Measurements from ENCODE around the gene VCP. TPM values are rescaled to one million over a fixed set of nuclear protein-coding genes. Genes with fewer than 3 reads are reported as not detected.
A peak's percentile ranks its signal among the peaks of the same experiment; 100 is the strongest.

The VCP gene
- total RNA-seq, 2 experiments from 2014 or later: 218 to 245 TPM

DNA sequence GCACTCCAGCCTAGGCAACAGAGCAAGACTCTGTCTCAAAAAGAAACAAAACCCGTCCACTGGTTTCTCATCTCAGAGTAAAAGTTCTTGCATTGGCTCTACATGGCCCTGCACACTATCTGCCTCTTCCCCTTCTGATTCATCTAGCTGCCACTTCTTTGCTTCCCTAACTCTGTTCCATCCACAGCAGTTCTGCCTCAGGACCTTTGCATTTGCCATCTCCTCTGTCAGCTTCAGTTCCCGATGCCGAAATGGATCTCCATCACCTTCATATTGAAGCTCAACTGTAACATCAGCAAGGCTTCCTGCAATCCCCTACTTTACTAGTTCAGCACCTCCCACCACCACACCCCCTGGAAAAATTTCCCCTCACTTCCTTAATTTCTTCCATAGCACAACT lies 25.1 kb upstream of the VCP start:
- CTCF ChIA-PET: interaction anchor here (0.9 to 2.6 kb wide), 5 partner anchors 9 to 198 kb away, joined by 3 to 23 read pairs (median 6); partner anchors contain the start of genes ATOSB and VCP
- peak overlapping the region; percentile 59 for H3K4me3 Mint-ChIP-seq
- intact Hi-C loops (cut with DNase I, micrococcal nuclease): loop anchor here in 1 of 2 experiments (5.0 kb wide), 1 partner anchor 110 kb away; the partner anchor contains the start of gene DNAJB5
- Histone ChIP-seq H3K27me3 (ENCODE audit: control insufficient read depth in 1 of 2, insufficient read depth in 2 of 2, low read length in 2 of 2) (no peaks in the 10 kb centered on the region), H3K4me3 (ENCODE audit: low read length) (no peak overlapping the region), H3K4me1 (ENCODE audit: insufficient read depth, low read length) (peaks cover 40% of the 10 kb centered on the region), H3K9me3 (ENCODE audit: control insufficient read depth in 1 of 2, insufficient read depth in 1 of 2, low read length in 2 of 2) (no peaks in the 10 kb centered on the region), H3K27ac (ENCODE audit: low read depth in 1 of 2, low read length in 2 of 2) (no peak overlapping the region), H3K36me3 (ENCODE audit: insufficient read depth, low read length) (peaks cover 41% of the 10 kb centered on the region)
- POLR2A ChIA-PET: interaction anchor here (0.6 to 3.5 kb wide), 4 partner anchors 14 to 198 kb away, joined by 5 to 13 read pairs (median 10); partner anchors contain the start of gene VCP
- H3K4me1 Mint-ChIP-seq (ENCODE audit: low read depth): peaks cover 53% of the 10 kb centered on the region
- no peaks in the 10 kb centered on the region for H3K9me3 Mint-ChIP-seq
- H3K36me3 Mint-ChIP-seq (ENCODE audit: low read depth): peaks cover 56% of the 10 kb centered on the region
- ATAC-seq (ENCODE audit: poor library complexity) (no peak), DNase-seq (no peak)
- peak overlapping the region; percentile 38 for H3K27ac Mint-ChIP-seq
- no peak for TF ChIP-seq CTCF (IDR thresholded peaks at IDR 0.05)
- no peaks in the 10 kb centered on the region for H3K27me3 Mint-ChIP-seq

- peaks cover 62% of the 10 kb centered on the region for H3K36me3 Mint-ChIP-seq (ENCODE audit: low read depth)
- peak within 1 kb of the TSS; percentile 96 to 99 for H3K27ac ChIP-seq (ENCODE audit: low read depth in 1 of 2, low read length in 2 of 2)
- H3K27ac Mint-ChIP-seq: peak within 1 kb of the TSS; percentile 93
- ChIA-PET CTCF (interaction anchor here (0.8 to 3.0 kb wide), 11 partner anchors 10 to 636 kb away, joined by 3 to 27 read pairs (median 12); partner anchors contain the start of genes ATOSB, CREB3, FANCG and UNC13B), POLR2A (interaction anchor here (0.6 to 6.5 kb wide), 9 partner anchors 9 to 1743 kb away, joined by 3 to 51 read pairs (median 11); partner anchors contain the start of genes ATOSB, FANCG and VCP)
- TF ChIP-seq CTCF (IDR thresholded peaks at IDR 0.05): peak; percentile 81
- H3K27me3 ChIP-seq (ENCODE audit: control insufficient read depth in 1 of 2, insufficient read depth in 2 of 2, low read length in 2 of 2): no peaks in the 10 kb centered on the region
- H3K9me3 ChIP-seq (ENCODE audit: control insufficient read depth in 1 of 2, insufficient read depth in 1 of 2, low read length in 2 of 2): no peaks in the 10 kb centered on the region
- peak within 1 kb of the TSS; percentile 92 for H3K4me3 Mint-ChIP-seq
- H3K27me3 Mint-ChIP-seq: no peaks in the 10 kb centered on the region
- peak; percentile 81 to 95 (median 88) for DNase-seq
- peak; percentile 88 for ATAC-seq (ENCODE audit: poor library complexity)
- peaks cover 43% of the 10 kb centered on the region for H3K4me1 Mint-ChIP-seq (ENCODE audit: low read depth)
- intact Hi-C loops (cut with DNase I, micrococcal nuclease): loop anchor here (1.0 to 5.0 kb wide), 6 partner anchors 15 to 197 kb away; partner anchors contain the start of genes DNAJB5 (in 2 of the 2) and VCP (in 2 of the 2)
- peaks cover 26% of the 10 kb centered on the region for H3K4me1 ChIP-seq (ENCODE audit: insufficient read depth, low read length)
- H3K4me3 ChIP-seq (ENCODE audit: low read length): peak within 1 kb of the TSS; percentile 82
- H3K36me3 ChIP-seq (ENCODE audit: insufficient read depth, low read length): peaks cover 53% of the 10 kb centered on the region
- H3K9me3 Mint-ChIP-seq: no peaks in the 10 kb centered on the region
Measured at GRCh38 chr9:35096035-35096849, 23.8 kb upstream of the VCP start, which contains the start of gene PIGO. Gene PIGO, minus strand, starts transcription at chr9:35096591. Its CDS starts 1,026 bp downstream, at chr9:35095565.

GRCh38 chr9:35091536-35091935 lies 19.1 kb upstream of the VCP start:
- no peak overlapping the region for H3K27ac Mint-ChIP-seq
- DNase-seq: no peak
- Histone ChIP-seq H3K9me3 (ENCODE audit: control insufficient read depth in 1 of 2, insufficient read depth in 1 of 2, low read length in 2 of 2) (no peaks in the 10 kb centered on the region), H3K36me3 (ENCODE audit: insufficient read depth, low read length) (peaks cover 75% of the 10 kb centered on the region), H3K4me3 (ENCODE audit: low read length) (no peak overlapping the region), H3K27ac (ENCODE audit: low read depth in 1 of 2, low read length in 2 of 2) (no peak overlapping the region), H3K4me1 (ENCODE audit: insufficient read depth, low read length) (peaks cover 19% of the 10 kb centered on the region), H3K27me3 (ENCODE audit: control insufficient read depth in 1 of 2, insufficient read depth in 2 of 2, low read length in 2 of 2) (no peaks in the 10 kb centered on the region)
- no peak for ATAC-seq (ENCODE audit: poor library complexity)
- TF ChIP-seq CTCF (IDR thresholded peaks at IDR 0.05): no peak
- POLR2A ChIA-PET: interaction anchor here (0.9 to 6.5 kb wide), 3 partner anchors 11 to 20 kb away, joined by 4 to 51 read pairs (median 44); partner anchors contain the start of genes FANCG and VCP
- H3K36me3 Mint-ChIP-seq (ENCODE audit: low read depth): peaks cover 85% of the 10 kb centered on the region
- intact Hi-C loops (cut with DNase I, micrococcal nuclease): no loop called here
- H3K4me1 Mint-ChIP-seq (ENCODE audit: low read depth): peaks cover 25% of the 10 kb centered on the region
- CTCF ChIA-PET: interaction anchor here (1.7 kb wide), 1 partner anchor 192 kb away, joined by 6 read pairs; no protein-coding TSS in a partner anchor
- H3K27me3 Mint-ChIP-seq: no peaks in the 10 kb centered on the region
- H3K4me3 Mint-ChIP-seq: no peak overlapping the region
- H3K9me3 Mint-ChIP-seq: no peaks in the 10 kb centered on the region
